K562 (cell line): Measurements from ENCODE around the gene COL11A2. TPM values are rescaled to one million over a fixed set of nuclear protein-coding genes. Genes with fewer than 3 reads are reported as not detected.

Experiments used
- ATAC-seq: fragments of 200-7000 bp; cut with Tn5 transposase; 3 replicates; pipeline ENCODE4 v1.9.1; 2020; ENCODE audit warnings: moderate library complexity
- BruUV-seq: library from RNA; stranded (reverse); fragments of 400-500 nt; replicated peaks from 2 replicates; lab custom pipeline; 2021; lab: Mats Ljungman, UMichigan
- CTCF ChIA-PET: fragments of 300-600 bp; formaldehyde crosslinking; extraction: SDS; loops from one replicate; lab custom pipeline; 2021; ENCODE audit warnings: low intra/inter-chr PET ratio; lab: Yijun Ruan, JAX
- POLR2A ChIA-PET: fragments of 300-600, 350-650 bp; sonication (Branson Sonifier 250); formaldehyde crosslinking; extraction: SDS; loops from one replicate; lab custom pipeline; 2021; ENCODE audit warnings: antibody characterized with exemption, inconsistent platforms; lab: Yijun Ruan, JAX
- DNase-seq, 4 experiments: peaks; one replicate each; pipeline versions ENCODE4 v3.0.0 to v3.0.0-alpha.2; 2011 to 2018; ENCODE audit warnings: low spot score in 3 of 4, mixed read lengths in 3 of 4; ENCODE audit errors: extremely low read depth in 1 of 4
- FAIRE-seq: peaks from 2 replicates; lab custom pipeline; 2011; peaks lifted over from hg19 to GRCh38; lab: Jason Lieb, UNC
- H2AFZ ChIP-seq: 2 replicates; pipeline ENCODE4 v1.6.0; 2011; ENCODE audit warnings: low read depth, low read length, control low read depth, inconsistent platforms
- H3K27ac ChIP-seq: fragments of 200-600 bp; 3 replicates; pipeline ENCODE4 v1.8.0; 2011; ENCODE audit warnings: low read depth, mild to moderate bottlenecking, control low read depth, inconsistent platforms, low read length, moderate library complexity, mixed read lengths; ENCODE audit errors: extremely low read depth
- H3K27me3 ChIP-seq, 2 experiments: fragments of 300-600 bp in 1 of 2; 2 replicates in 1 of 2; 3 replicates in 1 of 2; pipeline versions ENCODE4 v1.6.0 to v1.8.0; 2011; ENCODE audit warnings: inconsistent platforms in 2 of 2, low read length in 2 of 2, mild to moderate bottlenecking in 1 of 2, mixed read lengths in 1 of 2, moderate library complexity in 1 of 2; ENCODE audit not compliant: control insufficient read depth in 2 of 2, insufficient read depth in 2 of 2
- H3K36me3 ChIP-seq: fragments of 300-600 bp; 3 replicates; pipeline ENCODE4 v1.8.0; 2011; ENCODE audit warnings: mild to moderate bottlenecking, low read length, inconsistent platforms; ENCODE audit not compliant: control insufficient read depth, insufficient read depth
- H3K4me1 ChIP-seq, 2 experiments: fragments of 200-600 bp in 1 of 2; replicated peaks in 1 of 2; 2 replicates in 1 of 2; 3 replicates in 1 of 2; pipeline versions ENCODE4 v1.5.1 to v1.8.0; 2011; ENCODE audit warnings: inconsistent platforms in 2 of 2, low read length in 2 of 2, mild to moderate bottlenecking in 1 of 2, mixed read lengths in 1 of 2, moderate library complexity in 1 of 2; ENCODE audit not compliant: control insufficient read depth in 2 of 2, insufficient read depth in 2 of 2
- H3K4me2 ChIP-seq: 2 replicates; pipeline ENCODE4 v1.6.1; 2011; ENCODE audit warnings: low read length, control low read depth, inconsistent platforms, mixed read lengths; ENCODE audit not compliant: insufficient read depth
- H3K4me3 ChIP-seq: fragments of 200-600 bp; sonication (generic), shearing (Covaris generic); 2 replicates; pipeline ENCODE4 v1.5.1; 2016; ENCODE audit warnings: control low read depth, inconsistent platforms
- H3K79me2 ChIP-seq: fragments of 200-600 bp; 3 replicates; pipeline ENCODE4 v1.8.0; 2011; ENCODE audit warnings: low read length, inconsistent platforms; ENCODE audit not compliant: control insufficient read depth, insufficient read depth
- H3K9ac ChIP-seq, 2 experiments: 2 replicates each; pipeline versions ENCODE4 v1.6.0 to v1.6.1; 2011; ENCODE audit warnings: low read depth in 2 of 2, low read length in 2 of 2, control low read depth in 1 of 2, inconsistent platforms in 1 of 2, mild to moderate bottlenecking in 1 of 2, mixed read lengths in 1 of 2; ENCODE audit not compliant: insufficient read depth in 1 of 2
- H3K9me1 ChIP-seq: one replicate; pipeline ENCODE4 v1.6.0; 2011; ENCODE audit warnings: inconsistent platforms, mild to moderate bottlenecking, low read length, moderate library complexity; ENCODE audit not compliant: control insufficient read depth, insufficient read depth
- H3K9me3 ChIP-seq: replicated peaks from 2 replicates; pipeline ENCODE4 v1.5.1; 2011; ENCODE audit warnings: low read depth, low read length, inconsistent platforms; ENCODE audit not compliant: control insufficient read depth, insufficient read depth
- H4K20me1 ChIP-seq: replicated peaks from 2 replicates; pipeline ENCODE4 v1.6.1; 2011; ENCODE audit warnings: low read length, inconsistent platforms, mixed read lengths; ENCODE audit not compliant: control insufficient read depth, insufficient read depth
- SIRT6 ChIP-seq: IDR thresholded peaks from one replicate; pipeline ENCODE4 v1.6.1; 2012; ENCODE audit warnings: low read depth, mild to moderate bottlenecking, control low read depth, inconsistent platforms, low read length, moderate library complexity
- TFE3 ChIP-seq: fragments of 450-650 bp; formaldehyde crosslinking; IDR thresholded peaks from 2 replicates; pipeline ENCODE4 v1.4.0; 2020; ENCODE audit warnings: mild to moderate bottlenecking, mixed read lengths
- WGBS: fragments of 100-300 bp; shearing (Covaris generic); methylation state at CpG from one replicate; pipeline ENCODE4 v1.1.6; 2016; ENCODE audit warnings: low coverage, mixed read lengths; ENCODE audit not compliant: insufficient coverage; ENCODE audit errors: missing lambda C conversion rate; 5-methylcytosine and 5-hydroxymethylcytosine counted together
- in situ Hi-C: fragments of 300-500 bp; cut with MboI; formaldehyde crosslinking; loops from 4 replicates; pipeline ENCODE4 v1.15.0; 2018; ENCODE audit warnings: inconsistent platforms, mixed read lengths
- intact Hi-C: fragments of 100-400 bp; cut with micrococcal nuclease; formaldehyde crosslinking; loops from 2 replicates; pipeline ENCODE4 v1.14.2; 2022
- polyA plus RNA-seq, 8 experiments: library from polyadenylated mRNA; depleted of rRNA in 4 of 8; stranded (reverse) in 5 of 8; unstranded in 3 of 8; fragments of >200 nt; fragmentation: Nextera tagmentation in 2 of 8; fragmentation: Illumina TruSeq in 1 of 8; extraction: Ambion mirVana in 2 of 8; extraction: Trizol in 1 of 8; gene quantifications; 2 replicates each; pipeline versions ENCODE4 v1.2.1 to v1.2.3, GENCODE V29; 2011 to 2014; ENCODE audit warnings: inconsistent platforms in 1 of 8, missing spikeins in 1 of 8
- total RNA-seq, 7 experiments: library from RNA; depleted of rRNA in 6 of 7; stranded (reverse); fragments of >200 nt in 6 of 7; fragmentation: Illumina TruSeq in 2 of 7; extraction: Trizol in 2 of 7; gene quantifications; 2 replicates each; pipeline versions ENCODE4 v1.2.1 to v1.2.3, GENCODE V29; 2011 to 2021; ENCODE audit warnings: low replicate concordance in 1 of 7

The COL11A2 gene
- total and polyA plus RNA-seq, 9 of the 15 experiments (the other 6 are each of a cell fraction or from before 2014, with no cell fraction given): 0.04 to 0.35 (median 0.09) TPM; not detected in 1

- no peaks in the 10 kb centered on the region for H3K4me1 ChIP-seq
- peaks cover 16 to 20% of the 10 kb centered on the region in 2 experiments; a peak in 4 of 5 replicates for H3K27me3 ChIP-seq
- in situ Hi-C loops (no loop called here), intact Hi-C loops (no loop called here)
- no peak overlapping the region for H3K4me2 ChIP-seq
- no peaks in the 10 kb centered on the region for H3K9me1 ChIP-seq
- no peak overlapping the region for H2AFZ ChIP-seq
- H4K20me1 ChIP-seq: no peaks in the 10 kb centered on the region
- FAIRE-seq (no peak), DNase-seq (no peak), ATAC-seq (no peak)
- no peaks in the 10 kb centered on the region for H3K79me2 ChIP-seq
- BruUV-seq: no TSS peak
- no peaks in the 10 kb centered on the region for H3K9me3 ChIP-seq
- no peak overlapping the region for H3K9ac ChIP-seq
- H3K4me3 ChIP-seq: no peak overlapping the region
- POLR2A ChIA-PET: interaction anchor here (0.5 to 1.0 kb wide), 3 partner anchors 12 to 983 kb away, joined by 3 to 4 read pairs (median 3); no protein-coding TSS in a partner anchor
- CTCF ChIA-PET: interaction anchor here (1.6 kb wide), 1 partner anchor 19 kb away, joined by 4 read pairs; no protein-coding TSS in a partner anchor
- H3K27ac ChIP-seq: no peak overlapping the region
- TF ChIP-seq TFE3 (CRISPR knock-in tag) (peak; percentile 32), SIRT6 (no peak)
- 3% methylated on average over 5 of the region's 5 CpGs for whole genome bisulfite sequencing
- H3K36me3 ChIP-seq: no peaks in the 10 kb centered on the region
Measured at GRCh38 chr6:33142501-33143070, 49.7 kb downstream of the COL11A2 start.
